ENCODE measurements around the gene KCNH1. TPM values are rescaled to one million over a fixed set of nuclear protein-coding genes. Genes with fewer than 3 reads are reported as not detected.

Gene KCNH1
- total and polyA plus RNA-seq, 2 of the 4 experiments (the other 2 are of a cell fraction), result 0.27 to 0.54 TPM

GRCh38 chr1:211068976-211069375 lies 65.0 kb downstream of the KCNH1 start:
- CTCF ChIA-PET, result interaction anchor here (0.6 kb wide), 1 partner anchor 119 kb away, joined by 5 read pairs; no protein-coding TSS in a partner anchor

More at GRCh38 chr1:211068976-211069375, 65.0 kb downstream of the KCNH1 start:
- in situ Hi-C loops (cut with MboI; ENCODE audit: low sequenced_read_pairs) (no loop called here), dilution Hi-C loops (cut with HindIII; ENCODE audit: low sequenced_read_pairs, unreplicated experiment) (no loop called here), intact Hi-C loops (cut with micrococcal nuclease) (no loop called here)
- H2AK5ac ChIP-seq (ENCODE audit: low read depth, low read length), result no peak overlapping the region
- H2BK20ac ChIP-seq (ENCODE audit: low read depth, low read length), result no peak overlapping the region
- no peak overlapping the region for H3K4me2 ChIP-seq (ENCODE audit: low read depth, low read length)
- no peaks in the 10 kb centered on the region for H4K20me1 ChIP-seq (ENCODE audit: insufficient read depth, low read length)
- no peak overlapping the region for H3K18ac ChIP-seq (ENCODE audit: low read depth, low read length)
- ATAC-seq (ENCODE audit: low read depth), result no peak
- no peak overlapping the region for H4K8ac ChIP-seq (ENCODE audit: low read depth in 2 of 2, low read length in 2 of 2)
- no peak overlapping the region for H3K4me3 ChIP-seq (ENCODE audit: insufficient read depth, low read depth, low read length)
- no peak overlapping the region for H3K27ac ChIP-seq (ENCODE audit: insufficient read depth, low read length)
- no peak overlapping the region for H2AFZ ChIP-seq (replicated peaks; ENCODE audit: low read length, poor library complexity)
- no peak overlapping the region for H2BK5ac ChIP-seq (ENCODE audit: low read depth, low read length, poor library complexity, severe bottlenecking)
- no peak for TF ChIP-seq POLR2A (IDR thresholded peaks at IDR 0.05; ENCODE audit: low read depth, low read length)
- no peak for TF ChIP-seq CTCF (conservative IDR thresholded peaks at IDR 0.05; ENCODE audit: low read depth, low read length)
- no peak for TF ChIP-seq MXI1 (IDR thresholded peaks at IDR 0.05; ENCODE audit: borderline replicate concordance, low read depth, low read length)
- no peak for TF ChIP-seq CEBPB (IDR thresholded peaks at IDR 0.05; ENCODE audit: low read depth, low read length)
- TF ChIP-seq MAFK (IDR thresholded peaks at IDR 0.05; ENCODE audit: low read depth, low read length), result no peak
- no peak for TF ChIP-seq BHLHE40 (IDR thresholded peaks at IDR 0.05; ENCODE audit: low read depth, low read length)
- no peak for TF ChIP-seq SMC3 (IDR thresholded peaks at IDR 0.05; ENCODE audit: low read depth, low read length)
- TF ChIP-seq RCOR1 (IDR thresholded peaks at IDR 0.05; ENCODE audit: insufficient replicate concordance, low read length), result no peak
- TF ChIP-seq RFX5 (IDR thresholded peaks at IDR 0.05; ENCODE audit: low read depth, low read length), result no peak
- TF ChIP-seq RAD21 (IDR thresholded peaks at IDR 0.05; ENCODE audit: low read length), result no peak
- TF ChIP-seq MAZ (IDR thresholded peaks at IDR 0.05; ENCODE audit: borderline replicate concordance, low read depth, low read length), result no peak
- TF ChIP-seq ELK1 (IDR thresholded peaks at IDR 0.05; ENCODE audit: borderline replicate concordance, low read depth, low read length), result no peak
- TF ChIP-seq FOS (IDR thresholded peaks at IDR 0.05; ENCODE audit: low read depth, low read length), result no peak
- no peak for TF ChIP-seq USF2 (IDR thresholded peaks at IDR 0.05; ENCODE audit: low read depth, low read length)
- no peak for TF ChIP-seq CHD1 (IDR thresholded peaks at IDR 0.05; ENCODE audit: low read depth, low read length)
- TF ChIP-seq NFE2L2 (IDR thresholded peaks at IDR 0.05; ENCODE audit: low read depth, low read length), result no peak
- H3K9me3 ChIP-seq (ENCODE audit: control insufficient read depth, insufficient read depth, low read length), result no peaks in the 10 kb centered on the region
- no peak overlapping the region for H3K14ac ChIP-seq (replicated peaks; ENCODE audit: low read depth, low read length)
- H3K9ac ChIP-seq (ENCODE audit: low read depth, low read length), result no peak overlapping the region
- no peak overlapping the region for H2BK120ac ChIP-seq (ENCODE audit: low read depth, low read length)
- H3K9me1 ChIP-seq (ENCODE audit: insufficient read depth, low read length), result no peaks in the 10 kb centered on the region
- no CpG with 5 or more reads among the region's 3 CpGs for WGBS, 2 experiments (ENCODE audit: extremely low coverage in 2 of 2, insufficient read length in 1 of 2)
- H2AK9ac ChIP-seq (replicated peaks; ENCODE audit: low read depth, low read length, poor library complexity), result no peak overlapping the region
- BruUV-seq (replicated peaks), result no TSS peak
- POLR2A ChIA-PET (ENCODE audit: unreplicated experiment), result no interaction called here
- no peaks in the 10 kb centered on the region for H3K27me3 ChIP-seq (ENCODE audit: control insufficient read depth, insufficient read depth, low read length)
- H3K23ac ChIP-seq (ENCODE audit: low read depth, low read length), result no peak overlapping the region
- no peak overlapping the region for H4K5ac ChIP-seq (ENCODE audit: low read depth, low read length)
- DNase-seq, result no peak
- H4K91ac ChIP-seq (ENCODE audit: insufficient read depth, low read depth, low read length), result no peak overlapping the region
- H3K4me1 ChIP-seq (ENCODE audit: control insufficient read depth, insufficient read depth, low read length), result no peaks in the 10 kb centered on the region
- no peak overlapping the region for H2BK15ac ChIP-seq (ENCODE audit: low read depth, low read length)
- no peak overlapping the region for H3K56ac ChIP-seq (ENCODE audit: extremely low read depth, insufficient read depth, low read length)
- no peaks in the 10 kb centered on the region for H3K36me3 ChIP-seq (ENCODE audit: control insufficient read depth, insufficient read depth, low read length)
- no peak overlapping the region for H3K4ac ChIP-seq (ENCODE audit: low read depth, low read length)
- no peaks in the 10 kb centered on the region for H3K79me1 ChIP-seq (ENCODE audit: low read depth in 1 of 2, low read length in 2 of 2)
